Tibial nerve (tissue), 4 donors: ENCODE data around the gene INPP5B.

Source experiments
- EP300 ChIP-seq, 2 donors: sonication (generic); formaldehyde crosslinking; IDR thresholded peaks; one replicate each; pipeline ENCODE4 v1.6.1; 2017; ENCODE audit warnings: antibody characterized with exemption in 2 of 2, mild to moderate bottlenecking in 1 of 2
- POLR2A ChIP-seq, 2 donors: fragments of 450-650 bp; IDR thresholded peaks; one replicate each; pipeline ENCODE4 v1.6.1; 2017; ENCODE audit warnings: antibody characterized with exemption in 2 of 2, mild to moderate bottlenecking in 2 of 2, moderate library complexity in 2 of 2
- TF ChIP-seq, protein P1 (sequence below), 5 experiments: fragments of 200-600 bp in 3 of 5; fragments of 450-650 bp in 2 of 5; sonication (generic) in 3 of 5; IDR thresholded peaks; one replicate each; pipeline ENCODE4 v1.5.1; 2016 to 2019; ENCODE audit warnings: antibody characterized with exemption in 5 of 5, mild to moderate bottlenecking in 3 of 5, moderate library complexity in 2 of 5

DNA sequence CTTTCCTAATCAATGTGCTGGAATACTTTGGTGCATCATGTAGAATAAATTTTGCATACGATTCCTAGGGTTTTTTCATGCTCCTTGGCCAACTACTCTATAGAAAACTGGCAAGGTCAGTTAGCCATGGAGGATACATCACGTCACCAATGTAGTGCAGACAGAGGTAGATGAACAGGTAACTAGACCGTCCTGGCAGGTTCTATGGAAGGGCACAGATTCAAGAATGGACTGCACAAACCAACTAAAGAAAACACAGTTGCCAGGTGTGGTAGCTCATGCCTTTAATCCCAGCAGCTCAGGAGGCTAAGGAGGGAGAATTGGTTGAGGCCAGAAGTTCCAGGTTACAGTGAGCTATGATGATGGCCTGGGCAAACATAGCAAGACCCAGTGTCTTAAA, 97.4 kb downstream of the INPP5B start:
- TF ChIP-seq, protein P1, sequence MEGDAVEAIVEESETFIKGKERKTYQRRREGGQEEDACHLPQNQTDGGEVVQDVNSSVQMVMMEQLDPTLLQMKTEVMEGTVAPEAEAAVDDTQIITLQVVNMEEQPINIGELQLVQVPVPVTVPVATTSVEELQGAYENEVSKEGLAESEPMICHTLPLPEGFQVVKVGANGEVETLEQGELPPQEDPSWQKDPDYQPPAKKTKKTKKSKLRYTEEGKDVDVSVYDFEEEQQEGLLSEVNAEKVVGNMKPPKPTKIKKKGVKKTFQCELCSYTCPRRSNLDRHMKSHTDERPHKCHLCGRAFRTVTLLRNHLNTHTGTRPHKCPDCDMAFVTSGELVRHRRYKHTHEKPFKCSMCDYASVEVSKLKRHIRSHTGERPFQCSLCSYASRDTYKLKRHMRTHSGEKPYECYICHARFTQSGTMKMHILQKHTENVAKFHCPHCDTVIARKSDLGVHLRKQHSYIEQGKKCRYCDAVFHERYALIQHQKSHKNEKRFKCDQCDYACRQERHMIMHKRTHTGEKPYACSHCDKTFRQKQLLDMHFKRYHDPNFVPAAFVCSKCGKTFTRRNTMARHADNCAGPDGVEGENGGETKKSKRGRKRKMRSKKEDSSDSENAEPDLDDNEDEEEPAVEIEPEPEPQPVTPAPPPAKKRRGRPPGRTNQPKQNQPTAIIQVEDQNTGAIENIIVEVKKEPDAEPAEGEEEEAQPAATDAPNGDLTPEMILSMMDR (IDR thresholded peaks at IDR 0.05) = no peak
- no peak for TF ChIP-seq POLR2A (IDR thresholded peaks at IDR 0.05)
- TF ChIP-seq EP300 (IDR thresholded peaks at IDR 0.05) = no peak
